Liver (tissue), 9 donors: ENCODE measurements around the gene PCNX2. TPM values are rescaled to one million over a fixed set of nuclear protein-coding genes. Genes with fewer than 3 reads are reported as not detected.
"Not testable (repeated sequence)": the region's sequence is repeated elsewhere in the genome, so short reads cannot be mapped to it uniquely, and the experiment has no call there.

Source experiments
- DNase-seq: peaks from one replicate; pipeline ENCODE4 v3.0.0-alpha.2; 2017; ENCODE audit warnings: low spot score
- H3K27ac ChIP-seq, 2 donors: one replicate each; pipeline ENCODE4 v1.7.0; 2013; ENCODE audit warnings: inconsistent platforms in 2 of 2, low read length in 2 of 2, control low read depth in 1 of 2, low read depth in 1 of 2, mild to moderate bottlenecking in 1 of 2
- H3K27me3 ChIP-seq, 4 donors: one replicate each; pipeline versions ENCODE4 v1.6.1 to v1.7.0; 2013; ENCODE audit warnings: low read length in 3 of 4, inconsistent platforms in 1 of 4, mild to moderate bottlenecking in 1 of 4, moderate library complexity in 1 of 4; ENCODE audit not compliant: control insufficient read depth in 4 of 4, insufficient read depth in 4 of 4
- H3K36me3 ChIP-seq, 4 donors: one replicate each; pipeline versions ENCODE4 v1.6.1 to v1.7.0; 2013; ENCODE audit warnings: low read length in 3 of 4, mild to moderate bottlenecking in 3 of 4, low read depth in 1 of 4, moderate library complexity in 1 of 4; ENCODE audit not compliant: control insufficient read depth in 4 of 4, insufficient read depth in 3 of 4
- H3K4me1 ChIP-seq, 4 donors: one replicate each; pipeline versions ENCODE4 v1.6.1 to v1.7.0; 2013; ENCODE audit warnings: low read length in 3 of 4, mild to moderate bottlenecking in 3 of 4, moderate library complexity in 1 of 4; ENCODE audit not compliant: control insufficient read depth in 4 of 4, insufficient read depth in 4 of 4
- H3K4me3 ChIP-seq, 3 donors: one replicate each; pipeline versions ENCODE4 v1.6.1 to v1.7.0; 2013; ENCODE audit warnings: low read length in 3 of 3, control low read depth in 1 of 3, low read depth in 1 of 3, mild to moderate bottlenecking in 1 of 3
- H3K9ac ChIP-seq, 2 donors: one replicate each; pipeline ENCODE4 v1.7.0; 2013; ENCODE audit warnings: low read length in 2 of 2, mild to moderate bottlenecking in 2 of 2, moderate library complexity in 2 of 2, control low read depth in 1 of 2, low read depth in 1 of 2
- H3K9me3 ChIP-seq, 4 donors: one replicate each; pipeline versions ENCODE4 v1.6.1 to v1.7.0; 2013; ENCODE audit warnings: low read length in 3 of 4; ENCODE audit not compliant: control insufficient read depth in 4 of 4
- ATF3 ChIP-seq: IDR thresholded peaks from 2 replicates; pipeline ENCODE4 v1.6.1; 2016; ENCODE audit warnings: antibody characterized with exemption
- CTCF ChIP-seq: fragments of 150-350 bp; IDR thresholded peaks from 2 replicates; pipeline ENCODE4 v1.5.1; 2017; ENCODE audit warnings: improper control_type of control experiment, low read depth, low read length; ENCODE audit not compliant: missing input control
- EGR1 ChIP-seq, 2 donors: IDR thresholded peaks; 2 replicates each; pipeline ENCODE4 v1.6.1; 2016 to 2018; ENCODE audit warnings: antibody characterized with exemption in 2 of 2, low read depth in 2 of 2
- FOXA1 ChIP-seq: IDR thresholded peaks from 2 replicates; pipeline ENCODE4 v1.6.1; 2016; ENCODE audit warnings: antibody characterized with exemption
- FOXA2 ChIP-seq: IDR thresholded peaks from 2 replicates; pipeline ENCODE4 v1.6.1; 2016; ENCODE audit warnings: antibody characterized with exemption
- GABPA ChIP-seq, 2 donors: IDR thresholded peaks in 1 of 2; conservative IDR thresholded peaks in 1 of 2; 2 replicates each; pipeline ENCODE4 v1.6.1; 2016; ENCODE audit warnings: antibody characterized with exemption in 2 of 2, mild to moderate bottlenecking in 1 of 2, moderate library complexity in 1 of 2
- HNF4A ChIP-seq, 2 donors: conservative IDR thresholded peaks; 2 replicates each; pipeline ENCODE4 v1.6.1; 2016; ENCODE audit warnings: antibody characterized with exemption in 2 of 2, mild to moderate bottlenecking in 2 of 2
- HNF4G ChIP-seq: IDR thresholded peaks from 2 replicates; pipeline ENCODE4 v1.6.1; 2016; ENCODE audit warnings: antibody characterized with exemption
- JUND ChIP-seq, 2 donors: IDR thresholded peaks; 2 replicates each; pipeline ENCODE4 v1.6.1; 2016; ENCODE audit warnings: antibody characterized with exemption in 2 of 2
- NR2F2 ChIP-seq: IDR thresholded peaks from 2 replicates; pipeline ENCODE4 v1.6.1; 2016; ENCODE audit warnings: antibody characterized with exemption
- RAD21 ChIP-seq, 2 donors: IDR thresholded peaks; 2 replicates each; pipeline ENCODE4 v1.6.1; 2016; ENCODE audit warnings: antibody characterized with exemption in 2 of 2, mild to moderate bottlenecking in 2 of 2
- REST ChIP-seq: IDR thresholded peaks from 2 replicates; pipeline ENCODE4 v1.6.1; 2016; ENCODE audit warnings: antibody characterized with exemption, mild to moderate bottlenecking
- RXRA ChIP-seq, 2 donors: IDR thresholded peaks; 2 replicates each; pipeline ENCODE4 v1.6.1; 2017 to 2018; ENCODE audit warnings: antibody characterized with exemption in 2 of 2, mild to moderate bottlenecking in 1 of 2
- YY1 ChIP-seq: IDR thresholded peaks from 2 replicates; pipeline ENCODE4 v1.6.1; 2016; ENCODE audit warnings: antibody characterized with exemption, mild to moderate bottlenecking
- ZBTB33 ChIP-seq: IDR thresholded peaks from 2 replicates; pipeline ENCODE4 v1.6.1; 2016; ENCODE audit warnings: antibody characterized with exemption
- WGBS: extraction: QIAGEN DNeasy Blood & Tissue Kit; methylation state at CpG from one replicate; pipeline ENCODE4 v1.1.7; 2013; 5-methylcytosine and 5-hydroxymethylcytosine counted together
- polyA plus RNA-seq, 2 donors: library from polyadenylated mRNA; stranded (reverse) in 1 of 2; unstranded in 1 of 2; fragments of 200-250 nt in 1 of 2; fragments of >200 nt in 1 of 2; fragmentation: Nextera tagmentation in 1 of 2; extraction: Ambion mirVana in 1 of 2; gene quantifications; one replicate each; pipeline versions ENCODE4 v1.2.1 to v1.2.3, GENCODE V29; 2013 to 2015
- total RNA-seq, 2 donors: library from RNA; depleted of rRNA; stranded (reverse); fragments of >200 nt; gene quantifications; one replicate each; pipeline ENCODE4 v1.2.3, GENCODE V29; 2014
- donor health status: healthy.
- donor health status: healthy.
- donor health status: healthy.
- donor health status: healthy.
- donor health status: healthy.

PCNX2 gene
- total and polyA plus RNA-seq, 4 donors: 0.20 to 3.1 (median 0.92) TPM

GRCh38 chr1:233180641-233181364, 114.7 kb downstream of the PCNX2 start:
- no peaks in the 10 kb centered on the region for H3K9me3 ChIP-seq
- H3K4me3 ChIP-seq: no peak overlapping the region
- DNase-seq: no peak
- H3K27me3 ChIP-seq: no peaks in the 10 kb centered on the region
- no peak for TF ChIP-seq ATF3
- TF ChIP-seq NR2F2: no peak
- no peak for TF ChIP-seq HNF4A (conservative IDR thresholded peaks at IDR 0.05)
- no peak for TF ChIP-seq JUND (IDR thresholded peaks at IDR 0.05)
- TF ChIP-seq ZBTB33: no peak
- no peak for TF ChIP-seq GABPA (IDR thresholded peaks at IDR 0.05 in 1 of 2, conservative IDR thresholded peaks at IDR 0.05 in 1 of 2)
- TF ChIP-seq YY1: no peak
- TF ChIP-seq FOXA1: no peak
- TF ChIP-seq RAD21 (IDR thresholded peaks at IDR 0.05): no peak
- no peak for TF ChIP-seq REST
- TF ChIP-seq RXRA (IDR thresholded peaks at IDR 0.05): no peak
- no peak for TF ChIP-seq FOXA2
- no peak for TF ChIP-seq CTCF
- no peak for TF ChIP-seq EGR1 (IDR thresholded peaks at IDR 0.05; ENCODE audit: low read depth in 2 of 2)
- no peak for TF ChIP-seq HNF4G
- H3K9ac ChIP-seq: no peak overlapping the region
- H3K27ac ChIP-seq: no peak overlapping the region
- H3K4me1 ChIP-seq: no peaks in the 10 kb centered on the region
- no peaks in the 10 kb centered on the region for H3K36me3 ChIP-seq
- 81% methylated on average over 9 of the region's 9 CpGs for WGBS

DNA sequence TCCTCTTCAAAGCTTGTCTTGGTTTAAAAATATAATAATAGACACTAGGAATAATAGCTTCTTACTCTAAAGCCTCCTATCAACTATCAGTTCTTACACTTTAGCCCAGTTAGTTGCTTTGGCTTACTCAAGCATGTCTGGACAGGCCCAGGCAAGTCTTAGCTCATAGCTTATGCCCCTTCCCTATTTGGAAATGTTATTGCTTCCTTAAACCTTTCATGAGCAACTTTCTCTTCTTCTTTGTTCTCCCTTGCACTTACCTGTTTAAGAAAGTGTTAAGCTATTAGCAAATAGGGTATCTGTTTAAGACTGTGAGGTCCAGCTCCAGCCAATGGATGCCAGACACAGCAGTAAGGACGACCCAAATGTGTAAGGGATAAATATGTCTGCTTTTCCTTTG, 115.9 kb downstream of the PCNX2 start:
- H3K9me3 ChIP-seq, H3K27me3 ChIP-seq, H3K4me3 ChIP-seq, H3K4me1 ChIP-seq, DNase-seq, H3K9ac ChIP-seq, H3K27ac ChIP-seq, H3K36me3 ChIP-seq: not testable (repeated sequence)
- WGBS: 79% methylated on average over 1 of the region's 1 CpG
